H1 (cell line): ENCODE measurements around the gene POFUT2.

Experiments
- CEBPB ChIP-seq: IDR thresholded peaks from 2 replicates; pipeline ENCODE4 v1.6.1; 2012; ENCODE audit warnings: low read depth, low read length
- RXRA ChIP-seq: IDR thresholded peaks from 2 replicates; pipeline ENCODE4 v1.6.1; 2011; ENCODE audit warnings: low read depth, mild to moderate bottlenecking, low read length, moderate library complexity; ENCODE audit not compliant: insufficient read depth
- TF ChIP-seq, protein P1 (sequence below), 3 experiments: IDR thresholded peaks; 1 replicate in 2 of 3; 2 replicates in 1 of 3; pipeline versions ENCODE4 v1.5.1 to v1.6.1; 2011; ENCODE audit warnings: low read length in 3 of 3, mild to moderate bottlenecking in 3 of 3, inconsistent platforms in 2 of 3, low read depth in 1 of 3, moderate library complexity in 1 of 3; ENCODE audit not compliant: insufficient read depth in 1 of 3; ENCODE audit errors: control extremely low read depth in 1 of 3

DNA sequence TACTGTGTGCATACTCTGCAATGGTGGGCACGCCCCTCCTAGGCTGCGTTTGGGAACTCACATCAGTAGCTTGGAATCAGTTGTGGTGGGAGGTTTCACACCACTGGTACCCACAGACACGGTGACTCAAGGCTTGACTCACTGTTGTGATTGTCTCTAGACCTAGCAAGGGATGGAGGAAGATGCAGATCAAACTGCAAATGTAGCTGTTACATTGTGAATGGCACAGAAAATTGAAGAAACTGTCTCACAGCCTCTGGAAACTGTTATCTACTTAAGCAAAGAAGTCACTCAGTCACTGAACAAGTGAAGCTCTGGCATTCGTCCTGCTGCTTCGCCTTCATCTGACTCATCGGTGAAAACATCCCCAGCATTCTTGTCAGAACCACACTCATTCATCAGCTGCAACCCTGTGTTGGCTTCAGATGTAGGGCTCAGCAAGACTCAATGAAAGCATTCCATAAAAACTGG, 59.5 kb downstream of the POFUT2 start:
- TF ChIP-seq, protein P1, sequence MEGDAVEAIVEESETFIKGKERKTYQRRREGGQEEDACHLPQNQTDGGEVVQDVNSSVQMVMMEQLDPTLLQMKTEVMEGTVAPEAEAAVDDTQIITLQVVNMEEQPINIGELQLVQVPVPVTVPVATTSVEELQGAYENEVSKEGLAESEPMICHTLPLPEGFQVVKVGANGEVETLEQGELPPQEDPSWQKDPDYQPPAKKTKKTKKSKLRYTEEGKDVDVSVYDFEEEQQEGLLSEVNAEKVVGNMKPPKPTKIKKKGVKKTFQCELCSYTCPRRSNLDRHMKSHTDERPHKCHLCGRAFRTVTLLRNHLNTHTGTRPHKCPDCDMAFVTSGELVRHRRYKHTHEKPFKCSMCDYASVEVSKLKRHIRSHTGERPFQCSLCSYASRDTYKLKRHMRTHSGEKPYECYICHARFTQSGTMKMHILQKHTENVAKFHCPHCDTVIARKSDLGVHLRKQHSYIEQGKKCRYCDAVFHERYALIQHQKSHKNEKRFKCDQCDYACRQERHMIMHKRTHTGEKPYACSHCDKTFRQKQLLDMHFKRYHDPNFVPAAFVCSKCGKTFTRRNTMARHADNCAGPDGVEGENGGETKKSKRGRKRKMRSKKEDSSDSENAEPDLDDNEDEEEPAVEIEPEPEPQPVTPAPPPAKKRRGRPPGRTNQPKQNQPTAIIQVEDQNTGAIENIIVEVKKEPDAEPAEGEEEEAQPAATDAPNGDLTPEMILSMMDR (IDR thresholded peaks at IDR 0.05; ENCODE audit: control extremely low read depth in 1 of 3, insufficient read depth in 1 of 3, low read depth in 1 of 3, low read length in 3 of 3), result no peak
- TF ChIP-seq CEBPB (no peak), RXRA (no peak)
